GM18873 (cell line): Measurements from ENCODE around the gene POLR2B.
"Not testable (repeated sequence)": the region's sequence is repeated elsewhere in the genome, so short reads cannot be mapped to it uniquely, and the experiment has no call there.

Experiments used
- ATAC-seq: cut with Tn5 transposase; IDR thresholded peaks from one replicate; pipeline ENCODE4 v1.9.1; 2021; ENCODE audit warnings: mild to moderate bottlenecking, moderate library complexity, moderate number of reproducible peaks; ENCODE audit not compliant: unreplicated experiment, low FRiP score

Gene POLR2B

DNA sequence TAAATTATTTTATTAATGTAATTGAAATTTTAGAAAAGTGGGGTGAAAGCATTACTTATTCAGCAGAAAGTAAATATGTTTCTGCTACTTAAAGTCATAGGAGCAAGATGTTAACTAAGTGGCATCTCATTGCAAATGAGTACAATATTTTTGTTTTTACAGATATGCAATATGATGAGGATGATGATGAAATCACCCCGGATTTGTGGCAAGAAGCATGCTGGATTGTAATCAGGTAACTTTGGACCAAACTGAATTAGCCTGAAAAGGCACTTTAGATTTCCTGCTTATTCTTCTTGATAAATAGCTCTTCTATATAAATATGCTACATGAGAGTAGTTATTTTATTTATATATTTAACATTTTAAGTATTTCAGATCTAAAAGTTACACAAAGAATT, 7.5 kb downstream of the POLR2B start:
- no peak for ATAC-seq

DNA sequence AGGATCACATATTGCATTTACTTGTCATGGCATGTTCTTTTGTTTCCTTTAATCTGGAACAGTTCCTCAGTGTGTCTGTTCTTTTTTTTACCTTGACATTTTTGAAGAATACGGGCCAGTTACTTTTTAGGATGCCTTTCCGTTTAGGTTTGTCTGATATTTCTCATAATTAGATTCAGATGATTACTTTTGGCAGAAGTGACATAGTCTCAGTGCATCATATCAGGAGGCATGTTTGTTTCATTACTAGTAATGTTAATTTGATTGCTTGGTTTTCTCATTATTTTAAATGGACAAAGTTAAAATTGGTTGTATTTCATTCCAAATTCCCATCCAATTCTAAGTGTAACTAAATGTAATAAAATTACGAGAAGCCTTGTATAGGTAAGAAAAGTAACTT, 8.3 kb downstream of the POLR2B start:
- ATAC-seq: no peak

DNA sequence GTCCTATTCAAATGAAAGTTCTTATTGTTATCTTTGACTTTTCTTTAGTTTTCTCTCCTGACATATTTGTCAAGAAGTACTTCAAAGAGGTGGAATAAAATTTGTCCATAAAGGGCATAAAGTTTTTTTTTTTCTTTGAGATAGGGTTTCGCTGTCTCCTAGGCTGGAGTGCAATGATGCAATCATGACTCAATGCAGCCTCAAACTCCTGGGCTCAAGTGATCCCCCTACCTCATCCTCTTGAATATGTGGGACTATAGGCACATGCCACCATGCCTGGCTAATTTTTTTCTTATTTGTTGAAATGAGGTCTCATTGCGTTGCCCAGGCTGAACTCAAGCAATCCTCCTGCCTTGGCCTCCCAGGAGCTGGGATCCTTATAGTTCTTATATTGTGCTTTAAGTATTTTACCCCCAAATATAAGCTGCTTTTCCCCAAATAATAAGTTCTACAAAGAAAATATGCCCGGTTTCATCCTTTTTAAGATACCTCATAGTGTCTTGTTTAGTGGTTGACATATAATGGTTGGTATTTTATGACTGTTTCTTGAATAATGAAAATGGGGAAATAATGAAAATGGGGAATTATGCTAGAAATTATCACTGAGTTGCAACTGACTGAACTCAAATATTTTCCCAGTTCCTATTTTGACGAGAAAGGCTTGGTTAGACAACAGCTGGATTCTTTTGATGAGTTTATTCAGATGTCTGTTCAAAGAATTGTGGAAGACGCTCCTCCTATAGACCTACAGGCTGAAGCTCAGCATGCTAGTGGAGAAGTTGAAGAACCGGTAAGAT, 11.6 kb downstream of the POLR2B start:
- ATAC-seq: no peak

DNA sequence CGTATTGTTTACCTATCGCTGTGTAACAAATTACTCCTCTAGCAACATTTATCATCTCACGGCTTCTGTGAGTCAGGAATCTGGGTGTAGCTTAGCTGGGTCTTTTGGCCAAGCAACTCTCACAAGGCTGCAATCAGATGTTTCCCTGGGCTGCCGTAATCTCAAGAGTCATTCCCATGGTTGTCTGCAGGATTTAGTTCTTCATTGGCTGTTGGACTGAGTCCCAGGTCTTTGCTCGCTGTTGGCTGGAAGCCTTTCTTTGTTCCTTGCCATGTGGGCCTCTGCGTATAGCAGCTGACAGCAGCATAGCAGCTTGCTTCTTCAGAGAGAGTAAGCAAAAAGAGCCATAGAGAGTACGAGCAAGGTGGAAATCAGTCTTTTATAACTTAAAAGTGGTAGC, 16.8 kb downstream of the POLR2B start:
- ATAC-seq: no peak

DNA sequence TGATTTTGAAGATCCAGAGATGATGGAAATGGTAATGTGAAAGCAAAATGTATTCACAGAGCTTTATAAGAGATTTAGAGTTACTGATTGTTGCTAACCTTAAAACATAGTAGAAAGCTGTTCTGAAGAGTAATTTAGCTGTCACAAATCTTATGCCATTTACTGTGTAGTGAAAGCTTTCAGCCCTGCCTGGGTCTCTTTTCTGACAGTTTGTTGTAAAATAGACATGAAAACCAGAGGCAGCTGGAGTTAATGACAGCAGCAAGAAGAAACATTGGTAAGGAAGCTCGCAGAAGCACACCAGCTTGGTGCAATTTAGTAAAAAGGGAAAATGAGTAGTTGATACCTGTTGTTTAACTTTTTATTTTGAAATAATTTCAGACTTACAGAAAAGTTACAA, 21.1 kb downstream of the POLR2B start:
- no peak for ATAC-seq

DNA sequence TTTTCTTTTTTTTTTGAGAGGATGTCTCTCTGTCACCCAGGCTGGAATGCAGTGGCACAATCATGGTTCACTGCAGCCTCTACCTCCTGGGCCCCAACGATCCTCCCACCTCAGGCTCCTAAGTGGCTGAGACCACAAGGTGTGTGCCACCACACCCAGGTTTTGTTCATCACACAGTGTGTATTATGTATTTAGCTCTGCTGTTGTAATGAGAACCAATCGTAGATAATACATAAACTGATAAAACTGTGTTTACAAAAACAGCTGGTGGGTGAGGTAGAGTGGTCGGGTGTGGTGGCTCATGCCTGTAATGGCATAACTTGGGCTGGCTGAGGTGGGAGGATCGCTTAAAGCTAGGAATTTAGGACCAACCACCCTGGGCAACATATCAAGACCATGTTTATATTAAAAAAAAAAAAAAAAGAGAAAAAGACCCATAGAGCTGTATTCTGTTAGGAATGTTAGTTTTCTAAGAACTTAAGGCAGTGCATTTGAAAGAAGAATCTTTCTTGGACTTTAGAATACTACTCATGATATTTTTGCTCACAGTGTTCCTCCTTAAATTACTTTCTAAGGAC, 34.9 kb downstream of the POLR2B start:
- ATAC-seq: no peak

DNA sequence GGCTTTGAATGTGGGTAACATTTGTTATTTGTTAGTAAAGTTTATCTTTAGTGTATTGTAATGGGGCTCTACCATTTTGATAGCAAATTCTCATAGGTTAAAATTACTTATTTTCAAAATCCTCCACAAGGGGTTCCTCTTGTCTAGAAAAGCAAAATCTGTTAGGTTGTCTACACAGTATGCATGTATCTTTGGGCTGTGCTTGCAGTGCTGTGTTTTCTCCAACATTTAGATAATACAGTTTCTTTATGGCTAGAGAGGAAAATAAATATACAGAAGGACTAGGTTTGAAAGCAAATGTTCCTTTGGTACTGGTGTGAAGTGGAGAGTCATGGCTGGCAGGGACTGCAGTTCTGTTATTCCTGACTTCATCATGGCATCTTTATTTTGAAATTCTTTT, 40.3 kb downstream of the POLR2B start:
- ATAC-seq: no peak

DNA sequence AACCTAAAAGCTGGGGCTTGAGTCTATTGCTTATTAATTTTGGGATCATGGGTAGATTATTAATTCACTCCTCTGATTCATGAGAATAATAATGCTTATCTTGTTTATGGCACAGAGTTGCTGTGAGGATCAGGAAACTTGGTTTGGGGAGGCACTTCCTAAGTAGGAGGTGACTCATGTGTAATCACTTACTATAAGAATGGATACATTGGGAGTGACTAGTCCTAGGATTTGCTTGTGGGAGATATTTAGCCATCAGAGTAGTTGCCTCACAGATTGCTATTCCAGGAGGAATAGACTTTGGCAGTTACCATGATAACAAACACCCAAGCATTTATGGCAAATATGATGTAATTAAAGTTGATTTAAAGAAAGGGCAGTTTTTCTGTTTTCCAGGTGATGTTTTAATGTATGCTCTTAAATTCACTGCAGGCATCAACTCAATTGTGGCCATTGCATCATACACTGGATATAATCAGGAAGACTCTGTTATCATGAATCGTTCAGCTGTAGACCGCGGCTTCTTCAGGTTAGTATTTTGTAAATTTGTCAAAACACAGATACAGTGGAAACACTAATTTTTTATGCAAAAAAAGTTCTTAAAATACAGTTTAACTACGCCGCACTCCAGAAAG, 41.9 kb downstream of the POLR2B start:
- ATAC-seq: no peak

DNA sequence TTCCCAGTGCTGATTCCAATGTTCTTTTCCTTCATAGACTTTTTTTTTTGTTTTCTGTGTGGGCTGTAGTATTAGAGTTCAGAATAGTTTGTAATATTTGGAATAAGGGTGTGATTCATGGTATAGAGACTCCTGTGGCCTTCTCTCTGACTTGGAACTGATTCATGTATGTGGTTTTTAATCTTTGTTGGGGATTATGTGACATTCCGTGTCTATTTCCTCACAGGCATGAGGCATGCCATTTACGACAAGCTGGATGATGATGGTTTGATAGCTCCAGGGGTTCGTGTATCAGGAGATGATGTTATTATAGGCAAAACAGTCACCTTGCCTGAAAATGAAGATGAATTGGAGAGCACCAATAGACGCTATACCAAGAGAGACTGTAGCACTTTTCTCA, 44.4 kb downstream of the POLR2B start:
- no peak for ATAC-seq

DNA sequence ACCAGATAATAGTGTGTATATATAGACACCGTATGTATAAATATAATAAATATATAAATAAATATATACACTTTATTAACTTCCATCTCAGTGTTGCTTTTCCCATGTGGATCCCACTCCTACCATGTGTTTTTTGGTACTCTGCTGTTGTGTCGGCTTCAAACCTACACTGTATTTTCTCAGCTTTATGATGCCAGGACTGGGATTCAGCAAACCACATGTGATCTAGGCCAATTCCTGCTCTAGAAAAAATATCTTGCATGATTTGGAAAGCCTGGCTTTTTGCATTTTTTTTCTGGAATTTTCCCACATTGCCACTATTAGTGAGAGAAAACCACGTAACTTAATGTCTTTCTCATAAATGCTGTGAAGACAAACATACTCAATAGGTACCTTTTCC, 55.8 kb downstream of the POLR2B start:
- ATAC-seq: no peak

DNA sequence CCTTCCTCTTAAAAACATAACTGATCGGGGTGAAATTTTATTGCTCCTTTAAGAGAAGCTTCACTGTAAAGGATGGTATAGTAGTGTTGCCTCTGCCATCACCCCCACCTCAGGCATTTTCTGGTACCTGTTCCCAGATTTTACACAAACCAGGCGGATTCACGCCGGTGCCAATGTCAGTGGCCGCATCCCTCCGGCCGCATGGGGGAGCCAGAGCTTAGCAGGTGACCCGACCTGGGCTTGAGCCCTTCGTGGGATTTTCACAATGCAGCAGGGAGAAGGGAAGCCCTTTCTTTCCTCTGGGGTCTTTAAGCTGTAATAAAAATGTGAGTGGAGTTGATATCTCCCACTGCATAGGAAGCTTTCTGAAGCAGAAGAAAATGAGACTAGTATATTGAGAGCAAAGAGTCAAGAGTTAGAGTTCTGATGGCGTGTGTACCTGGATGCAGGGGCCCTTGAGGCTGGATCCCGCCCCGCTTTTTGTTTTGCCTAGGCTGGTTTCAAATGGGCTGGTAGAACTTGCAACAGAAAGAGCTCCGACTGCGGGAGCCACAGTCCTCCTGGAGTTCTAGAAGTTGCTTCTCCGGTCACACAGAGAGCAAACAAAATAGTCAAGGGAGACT, 59.4 kb downstream of the POLR2B start:
- ATAC-seq: no peak

DNA sequence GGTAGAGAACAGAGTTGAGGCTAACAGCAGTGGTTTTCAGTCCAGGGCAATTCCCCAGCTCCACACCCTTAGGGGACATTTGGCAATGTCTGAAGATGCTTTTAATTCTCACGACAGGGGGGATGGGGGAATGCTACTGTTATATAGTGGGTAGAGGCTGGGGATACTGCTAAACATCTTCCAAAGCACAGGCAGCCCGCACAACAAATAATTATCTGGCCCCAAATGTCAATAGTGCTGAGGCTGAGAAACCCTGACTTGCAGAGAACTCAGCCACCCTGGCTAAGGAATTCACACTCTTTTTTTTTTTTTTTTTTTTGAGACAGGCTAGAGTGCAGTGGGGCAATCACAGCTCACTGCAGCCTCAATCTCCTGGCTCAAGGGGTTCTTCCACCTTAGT, 60.6 kb downstream of the POLR2B start:
- no peak for ATAC-seq

DNA sequence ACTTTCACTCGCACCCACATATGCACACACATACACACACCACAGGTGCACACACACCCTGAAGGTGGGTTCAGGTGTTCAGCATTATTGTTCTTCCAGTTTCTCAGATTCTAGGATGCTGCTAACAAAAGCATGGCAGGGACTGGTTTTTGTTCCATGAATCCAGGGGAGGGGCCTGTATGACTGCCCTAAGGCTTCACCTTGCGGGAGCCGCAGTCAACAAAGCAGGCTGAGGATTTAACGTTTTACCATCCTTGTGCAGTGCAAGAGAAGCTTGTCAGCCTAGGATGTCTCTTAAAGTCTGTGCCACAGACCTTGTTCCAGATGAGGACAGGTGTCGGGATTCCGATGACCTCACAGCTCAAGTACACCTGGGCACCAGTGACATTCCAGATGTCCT, 61.8 kb downstream of the POLR2B start:
- ATAC-seq: no peak

DNA sequence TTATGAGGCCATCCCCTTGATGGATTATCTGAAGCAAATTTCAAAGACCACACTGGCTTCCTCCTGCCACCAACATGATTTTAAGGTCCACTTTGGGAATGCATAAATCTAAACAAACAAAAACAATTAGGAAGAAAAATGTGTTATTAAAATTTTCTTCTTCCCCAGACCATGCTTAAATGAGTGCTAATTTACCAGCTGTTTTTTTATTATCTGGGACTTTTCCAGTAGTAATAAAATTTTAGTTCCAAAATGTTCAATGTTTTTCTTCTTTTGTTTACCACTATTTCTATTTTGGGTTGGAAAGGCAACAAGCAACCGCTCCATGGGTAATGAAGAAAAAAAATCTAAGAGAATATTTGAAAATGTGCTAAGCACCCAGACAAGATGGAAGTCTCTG, 62.3 kb downstream of the POLR2B start:
- no peak for ATAC-seq

DNA sequence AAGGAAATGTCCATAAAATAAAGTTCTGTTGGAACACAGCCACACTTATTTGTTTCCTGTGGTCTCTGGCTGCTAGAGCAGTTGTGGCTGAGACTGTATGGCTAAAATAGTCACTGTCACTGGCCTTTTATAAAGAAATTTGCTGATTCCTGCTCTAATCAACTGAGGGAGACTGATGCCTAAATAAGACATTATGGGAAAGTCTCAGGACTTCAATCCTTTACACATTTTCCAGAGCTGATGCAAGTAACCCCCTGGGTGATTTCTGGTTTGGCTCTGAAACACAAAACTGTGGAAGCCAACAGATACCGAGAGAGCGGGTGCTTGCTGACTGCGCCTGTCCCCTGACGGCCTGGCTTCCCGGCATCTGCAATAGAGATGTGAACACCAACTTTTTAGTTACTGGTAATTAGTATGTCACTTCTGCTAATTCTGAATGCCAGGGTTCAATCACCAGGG, 64.0 kb downstream of the POLR2B start:
- no peak for ATAC-seq

DNA sequence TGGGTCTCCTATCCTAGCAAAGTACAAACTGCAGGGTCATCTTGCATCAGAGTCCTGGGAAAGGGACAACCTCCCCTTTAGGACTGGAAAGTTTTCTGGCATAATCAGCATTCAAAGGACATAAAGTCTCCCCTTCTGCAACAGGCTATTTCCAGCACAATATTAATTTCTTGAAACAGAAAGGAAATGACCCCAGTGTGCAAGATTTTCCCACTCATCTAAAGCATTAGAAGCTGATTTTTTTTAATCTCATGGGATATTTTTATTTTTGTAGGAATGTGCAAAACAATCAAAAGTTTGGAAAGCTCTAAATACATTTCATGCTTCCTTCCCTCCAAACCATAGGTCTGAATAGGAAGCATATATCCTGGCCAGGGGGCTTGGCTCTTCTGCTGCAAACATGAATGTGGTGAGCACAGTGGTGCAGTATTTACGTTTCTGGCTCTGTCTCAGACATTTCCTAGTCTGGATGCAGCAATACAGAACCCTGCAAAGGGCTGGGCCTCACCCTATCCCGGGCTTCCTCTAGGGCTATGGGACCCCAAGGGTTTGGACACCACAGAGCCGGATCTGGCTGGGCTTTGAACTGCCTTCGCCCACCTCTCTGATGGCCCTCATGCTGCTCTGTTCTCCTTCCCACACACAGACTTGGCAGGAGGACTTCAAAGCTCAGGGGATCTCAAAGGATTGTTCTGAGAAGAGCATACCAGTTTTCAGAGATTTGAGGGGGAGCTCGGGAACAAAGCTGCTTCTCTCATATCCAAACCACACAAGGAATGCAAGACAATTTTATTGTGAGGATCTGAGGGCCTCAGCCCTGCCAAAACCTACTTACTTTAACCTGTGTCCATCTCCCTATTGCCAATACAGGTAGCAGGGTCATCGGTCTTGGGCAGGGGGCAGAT, 64.9 kb downstream of the POLR2B start:
- no peak for ATAC-seq

DNA sequence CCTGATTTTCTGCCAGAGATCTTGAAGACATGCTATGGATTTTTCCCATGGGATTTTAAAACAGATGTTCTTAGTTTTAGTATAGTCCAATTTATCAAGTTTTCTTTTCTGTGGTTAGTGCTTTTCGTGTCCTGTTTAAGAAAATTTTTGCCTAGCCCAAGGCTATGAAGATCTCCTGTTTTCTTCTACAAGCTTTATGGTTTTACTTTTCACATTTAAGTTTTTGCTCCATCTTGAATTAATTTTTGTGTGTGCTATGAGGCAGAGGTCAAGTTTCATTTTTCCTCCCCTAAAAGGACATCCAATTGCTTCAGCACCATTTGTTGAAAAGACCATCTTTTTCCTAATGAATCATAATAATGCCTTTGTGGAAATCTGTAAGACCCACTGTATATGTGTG, 65.6 kb downstream of the POLR2B start:
- no peak for ATAC-seq

DNA sequence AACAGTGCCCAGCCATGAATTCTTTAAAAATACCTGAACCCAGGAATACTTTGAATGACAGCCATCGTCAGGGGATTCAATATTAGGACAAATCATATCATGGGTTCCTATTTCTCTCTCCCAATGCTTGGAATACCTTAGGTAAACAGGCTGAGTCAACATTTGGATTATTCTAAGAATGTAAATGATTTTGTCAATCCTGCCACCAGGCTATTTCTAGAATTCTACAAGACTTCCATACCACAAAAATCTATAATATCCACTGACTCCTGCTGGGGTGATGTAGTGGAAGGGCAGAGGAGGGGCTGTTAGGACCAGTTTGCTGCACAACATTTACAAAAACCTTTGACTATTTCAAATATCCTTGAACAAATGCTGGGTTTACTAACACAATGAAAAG, 66.3 kb downstream of the POLR2B start:
- no peak for ATAC-seq

DNA sequence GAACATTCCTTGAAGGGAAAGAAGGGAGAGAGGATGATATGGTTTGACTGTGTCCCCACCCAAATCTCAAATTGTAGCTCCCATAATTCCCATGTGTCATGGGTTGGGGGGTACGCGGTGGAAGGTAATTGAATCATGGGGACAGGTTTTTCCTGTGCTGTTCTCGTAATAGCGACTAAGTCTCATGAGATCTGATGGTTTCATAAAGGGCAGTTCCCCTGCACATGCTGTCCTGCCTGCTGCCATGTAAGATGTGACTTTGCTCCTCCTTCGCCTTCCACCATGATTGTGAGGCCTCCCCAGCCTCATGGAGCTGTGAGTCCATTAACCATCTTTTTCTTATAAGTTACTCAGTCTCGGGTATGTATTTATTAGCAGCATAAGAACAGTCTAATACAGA, 68.3 kb downstream of the POLR2B start:
- not testable (repeated sequence) for ATAC-seq

DNA sequence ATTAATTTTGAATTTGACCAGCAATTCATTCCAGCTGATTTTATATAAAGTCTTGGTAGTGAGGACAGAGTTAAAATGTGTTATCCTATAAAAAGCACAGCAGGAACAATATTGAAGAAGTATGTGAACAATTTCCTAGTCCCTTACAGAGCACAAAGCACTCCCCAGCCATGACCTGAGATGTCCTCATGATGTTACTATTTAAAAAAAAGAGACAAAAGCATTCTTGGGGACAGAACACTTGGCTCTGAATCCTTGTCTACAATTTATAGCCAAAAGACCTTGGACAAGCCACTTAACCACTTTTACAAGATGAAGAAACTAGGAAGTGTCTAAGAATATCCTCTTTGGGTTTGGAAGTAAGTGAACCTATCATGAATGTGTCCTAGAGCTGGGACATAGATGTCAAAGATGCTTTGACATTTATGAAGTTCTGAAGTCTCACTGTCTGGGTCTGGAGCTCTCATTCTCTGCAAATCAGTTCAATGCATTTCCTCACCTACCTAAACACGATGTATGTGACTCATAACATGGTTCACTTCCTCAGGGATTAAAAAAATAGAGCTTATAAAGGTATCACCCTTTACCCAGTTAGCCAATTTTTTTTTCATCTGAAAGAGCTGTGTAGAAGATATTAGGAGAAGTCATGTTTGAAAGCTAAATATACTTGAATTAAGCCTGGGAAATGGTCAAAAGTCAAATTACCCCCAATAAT, 70.1 kb downstream of the POLR2B start:
- no peak for ATAC-seq
